ENCODE measurements around the gene BUD31. TPM values are rescaled to one million over a fixed set of nuclear protein-coding genes. Genes with fewer than 3 reads are reported as not detected.
A peak's percentile ranks its signal among the peaks of the same experiment; 100 is the strongest.

Gene BUD31
- total and polyA plus RNA-seq, 9 of the 15 experiments (the other 6 are each of a cell fraction or from before 2014, with no cell fraction given): 105 to 342 (median 247) TPM

DNA sequence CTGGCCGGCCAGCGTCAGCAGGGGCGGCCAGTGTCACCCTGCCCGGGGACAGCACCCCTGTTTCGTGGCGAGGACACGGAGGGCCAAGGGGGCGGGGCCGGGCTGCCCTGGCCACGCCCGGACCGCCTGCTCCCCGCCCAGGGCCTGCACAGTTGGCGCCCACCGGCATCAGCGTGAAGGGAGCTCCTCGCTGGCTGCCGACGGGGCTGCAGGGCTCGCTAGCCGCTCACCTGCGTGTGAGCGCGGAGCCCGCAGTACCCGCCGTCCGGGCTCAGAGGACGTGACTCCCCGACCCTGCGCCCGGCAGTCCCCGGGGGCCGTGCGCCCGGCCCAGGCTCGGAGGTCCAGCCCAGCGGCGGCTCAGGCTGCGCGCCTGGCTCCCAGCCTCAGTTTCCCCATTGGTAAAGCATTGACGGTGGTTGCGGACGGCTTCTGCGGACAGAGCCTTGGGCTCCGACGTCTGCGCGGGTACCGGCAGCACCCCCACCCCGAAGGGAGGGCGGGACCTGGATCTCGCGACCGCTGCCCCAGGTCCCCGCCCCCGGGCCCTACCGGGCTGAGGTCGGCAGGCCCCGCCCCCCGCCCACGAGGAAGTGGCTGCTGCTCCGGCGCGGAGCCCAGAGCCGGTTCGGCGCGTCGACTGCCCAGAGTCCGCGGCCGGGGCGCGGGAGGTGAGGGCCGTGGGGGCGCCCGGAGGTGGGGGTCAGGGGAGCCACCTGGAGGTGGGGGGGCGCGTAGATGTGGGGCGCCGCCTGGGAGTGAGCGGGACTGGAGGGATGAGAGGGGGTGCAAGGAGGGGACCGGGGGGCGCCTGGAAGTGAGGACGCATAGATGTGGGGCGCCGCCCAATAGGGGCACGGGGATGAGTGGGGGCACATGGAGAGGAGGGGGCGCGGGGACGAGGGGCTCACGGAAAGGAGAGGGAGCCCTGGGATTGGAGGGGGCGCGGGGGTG, 34.4 kb upstream of the BUD31 start, which contains the start of gene ARPC1B (continued):
- TF ChIP-seq, protein P1, sequence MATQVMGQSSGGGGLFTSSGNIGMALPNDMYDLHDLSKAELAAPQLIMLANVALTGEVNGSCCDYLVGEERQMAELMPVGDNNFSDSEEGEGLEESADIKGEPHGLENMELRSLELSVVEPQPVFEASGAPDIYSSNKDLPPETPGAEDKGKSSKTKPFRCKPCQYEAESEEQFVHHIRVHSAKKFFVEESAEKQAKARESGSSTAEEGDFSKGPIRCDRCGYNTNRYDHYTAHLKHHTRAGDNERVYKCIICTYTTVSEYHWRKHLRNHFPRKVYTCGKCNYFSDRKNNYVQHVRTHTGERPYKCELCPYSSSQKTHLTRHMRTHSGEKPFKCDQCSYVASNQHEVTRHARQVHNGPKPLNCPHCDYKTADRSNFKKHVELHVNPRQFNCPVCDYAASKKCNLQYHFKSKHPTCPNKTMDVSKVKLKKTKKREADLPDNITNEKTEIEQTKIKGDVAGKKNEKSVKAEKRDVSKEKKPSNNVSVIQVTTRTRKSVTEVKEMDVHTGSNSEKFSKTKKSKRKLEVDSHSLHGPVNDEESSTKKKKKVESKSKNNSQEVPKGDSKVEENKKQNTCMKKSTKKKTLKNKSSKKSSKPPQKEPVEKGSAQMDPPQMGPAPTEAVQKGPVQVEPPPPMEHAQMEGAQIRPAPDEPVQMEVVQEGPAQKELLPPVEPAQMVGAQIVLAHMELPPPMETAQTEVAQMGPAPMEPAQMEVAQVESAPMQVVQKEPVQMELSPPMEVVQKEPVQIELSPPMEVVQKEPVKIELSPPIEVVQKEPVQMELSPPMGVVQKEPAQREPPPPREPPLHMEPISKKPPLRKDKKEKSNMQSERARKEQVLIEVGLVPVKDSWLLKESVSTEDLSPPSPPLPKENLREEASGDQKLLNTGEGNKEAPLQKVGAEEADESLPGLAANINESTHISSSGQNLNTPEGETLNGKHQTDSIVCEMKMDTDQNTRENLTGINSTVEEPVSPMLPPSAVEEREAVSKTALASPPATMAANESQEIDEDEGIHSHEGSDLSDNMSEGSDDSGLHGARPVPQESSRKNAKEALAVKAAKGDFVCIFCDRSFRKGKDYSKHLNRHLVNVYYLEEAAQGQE (IDR thresholded peaks at IDR 0.05; ENCODE audit: borderline replicate concordance): no peak
- TF ChIP-seq, protein P1 (CRISPR knock-in tag; IDR thresholded peaks at IDR 0.05; ENCODE audit: low read depth): 0 out of 2 replicates have a peak, but pooled peaks have one; percentile 60
- TF ChIP-seq HCFC1 (IDR thresholded peaks at IDR 0.05; ENCODE audit: low read depth, low read length): no peak
- 0 out of 2 replicates have a peak, but pooled peaks have one; percentile 24 for TF ChIP-seq MXI1 (IDR thresholded peaks at IDR 0.05; ENCODE audit: low read depth, low read length)
- peak; percentile 96 for TF ChIP-seq RBM34 (IDR thresholded peaks at IDR 0.05; ENCODE audit: borderline replicate concordance, insufficient read depth, low read length)
- no peak for TF ChIP-seq MEF2D (tag; conservative IDR thresholded peaks at IDR 0.05; ENCODE audit: low read depth)
- peak; percentile 79 for TF ChIP-seq RBFOX2 (IDR thresholded peaks at IDR 0.05; ENCODE audit: low read depth, low read length)
- TF ChIP-seq, protein P2, sequence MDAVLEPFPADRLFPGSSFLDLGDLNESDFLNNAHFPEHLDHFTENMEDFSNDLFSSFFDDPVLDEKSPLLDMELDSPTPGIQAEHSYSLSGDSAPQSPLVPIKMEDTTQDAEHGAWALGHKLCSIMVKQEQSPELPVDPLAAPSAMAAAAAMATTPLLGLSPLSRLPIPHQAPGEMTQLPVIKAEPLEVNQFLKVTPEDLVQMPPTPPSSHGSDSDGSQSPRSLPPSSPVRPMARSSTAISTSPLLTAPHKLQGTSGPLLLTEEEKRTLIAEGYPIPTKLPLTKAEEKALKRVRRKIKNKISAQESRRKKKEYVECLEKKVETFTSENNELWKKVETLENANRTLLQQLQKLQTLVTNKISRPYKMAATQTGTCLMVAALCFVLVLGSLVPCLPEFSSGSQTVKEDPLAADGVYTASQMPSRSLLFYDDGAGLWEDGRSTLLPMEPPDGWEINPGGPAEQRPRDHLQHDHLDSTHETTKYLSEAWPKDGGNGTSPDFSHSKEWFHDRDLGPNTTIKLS (IDR thresholded peaks at IDR 0.05; ENCODE audit: borderline replicate concordance, low read depth): peak; percentile 64; the same call in 1 of the 2 replicates
- peak; percentile 82 for TF ChIP-seq CHD2 (IDR thresholded peaks at IDR 0.05; ENCODE audit: low read depth, low read length)
- TF ChIP-seq, protein P3, sequence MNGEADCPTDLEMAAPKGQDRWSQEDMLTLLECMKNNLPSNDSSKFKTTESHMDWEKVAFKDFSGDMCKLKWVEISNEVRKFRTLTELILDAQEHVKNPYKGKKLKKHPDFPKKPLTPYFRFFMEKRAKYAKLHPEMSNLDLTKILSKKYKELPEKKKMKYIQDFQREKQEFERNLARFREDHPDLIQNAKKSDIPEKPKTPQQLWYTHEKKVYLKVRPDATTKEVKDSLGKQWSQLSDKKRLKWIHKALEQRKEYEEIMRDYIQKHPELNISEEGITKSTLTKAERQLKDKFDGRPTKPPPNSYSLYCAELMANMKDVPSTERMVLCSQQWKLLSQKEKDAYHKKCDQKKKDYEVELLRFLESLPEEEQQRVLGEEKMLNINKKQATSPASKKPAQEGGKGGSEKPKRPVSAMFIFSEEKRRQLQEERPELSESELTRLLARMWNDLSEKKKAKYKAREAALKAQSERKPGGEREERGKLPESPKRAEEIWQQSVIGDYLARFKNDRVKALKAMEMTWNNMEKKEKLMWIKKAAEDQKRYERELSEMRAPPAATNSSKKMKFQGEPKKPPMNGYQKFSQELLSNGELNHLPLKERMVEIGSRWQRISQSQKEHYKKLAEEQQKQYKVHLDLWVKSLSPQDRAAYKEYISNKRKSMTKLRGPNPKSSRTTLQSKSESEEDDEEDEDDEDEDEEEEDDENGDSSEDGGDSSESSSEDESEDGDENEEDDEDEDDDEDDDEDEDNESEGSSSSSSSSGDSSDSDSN (IDR thresholded peaks at IDR 0.05; ENCODE audit: borderline replicate concordance in 1 of 2, low read depth in 2 of 2, low read length in 2 of 2): 0 out of 4 replicates have a peak, but pooled peaks of 1 of the 2 experiments have one; percentile 40
- TF ChIP-seq YY1 (IDR thresholded peaks at IDR 0.05; ENCODE audit: borderline replicate concordance in 1 of 3, control insufficient read depth in 1 of 3, extremely low read depth in 1 of 3, insufficient read depth in 3 of 3, insufficient read length in 1 of 3, insufficient replicate concordance in 2 of 3, low read depth in 1 of 3, low read length in 2 of 3): peak in 2 of 3 experiments; percentile 19 to 54
- TF ChIP-seq MYC (IDR thresholded peaks at IDR 0.05; ENCODE audit: low read depth, low read length): 0 out of 2 replicates have a peak, but pooled peaks have one; percentile 31
- TF ChIP-seq MYC (CRISPR knock-in tag; IDR thresholded peaks at IDR 0.05; ENCODE audit: borderline replicate concordance, low read depth): no peak
